NCI-H146 treated with DMSO at 0.1 percent for 48 hours (cell line): ENCODE measurements around the gene LYRM2.

Source experiments
- DNase-seq: peaks from one replicate; lab custom pipeline; 2025; ENCODE audit not compliant: unreplicated experiment; lab: John Stamatoyannopoulos, UW

Gene LYRM2

DNA sequence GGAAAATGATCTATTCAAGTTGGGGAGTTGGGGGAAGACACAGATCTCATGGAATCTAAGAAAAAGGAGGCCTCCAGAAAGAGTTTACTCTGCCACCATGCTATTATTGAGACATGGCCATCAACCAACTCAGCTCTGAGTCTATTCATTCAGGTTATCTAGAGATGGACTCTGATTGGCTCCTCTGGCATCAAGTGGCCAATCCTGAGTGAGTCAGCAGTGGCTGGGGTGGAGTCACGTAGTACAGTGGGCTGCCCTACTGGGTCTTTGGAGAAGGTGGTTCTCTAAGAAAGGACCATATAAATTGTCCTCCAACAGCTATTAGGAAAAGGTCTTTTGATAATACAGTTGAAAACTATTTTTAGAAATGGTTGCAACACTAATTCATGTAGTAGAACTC lies 42.1 kb downstream of the LYRM2 start:
- DNase-seq, result no peak

DNA sequence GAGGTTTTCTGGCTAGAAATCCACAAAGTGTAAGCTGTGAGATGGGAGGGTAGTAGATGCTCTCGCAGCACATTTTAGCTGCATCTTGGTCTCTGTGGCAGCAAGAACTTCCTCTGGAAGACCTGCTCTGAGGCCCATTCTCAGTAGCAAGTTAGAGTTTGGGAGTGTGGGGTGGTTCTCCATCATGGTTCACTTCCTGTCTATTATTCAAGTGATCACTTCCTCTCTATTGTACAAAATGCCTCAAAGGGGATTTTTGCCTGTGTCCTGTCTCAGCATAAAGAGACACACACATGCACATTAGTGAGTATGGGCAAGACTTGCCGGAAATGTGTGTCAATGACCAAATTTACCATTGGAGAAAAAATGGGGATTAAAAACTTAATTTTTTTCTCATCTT lies 42.5 kb downstream of the LYRM2 start:
- DNase-seq, result no peak

DNA sequence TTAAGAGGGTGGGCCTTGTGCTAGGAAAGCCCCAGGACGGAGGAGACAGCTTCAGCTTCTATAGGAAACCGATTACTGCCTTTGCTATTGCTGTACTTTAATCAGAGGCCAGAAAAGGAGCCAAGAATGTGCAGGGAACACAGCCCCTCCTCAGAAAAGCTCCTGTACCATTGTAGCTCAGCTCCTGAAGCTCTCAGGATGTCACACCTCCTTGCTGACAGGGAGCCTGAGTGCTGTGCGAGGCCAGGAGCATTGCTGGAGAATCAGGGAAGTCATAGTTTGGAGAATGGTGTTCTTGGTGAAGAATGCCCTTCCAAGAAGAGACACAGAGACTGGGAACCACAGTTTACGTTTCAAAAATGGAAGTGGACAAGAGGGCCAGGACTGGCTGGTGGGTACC lies 46.8 kb downstream of the LYRM2 start:
- no peak for DNase-seq

DNA sequence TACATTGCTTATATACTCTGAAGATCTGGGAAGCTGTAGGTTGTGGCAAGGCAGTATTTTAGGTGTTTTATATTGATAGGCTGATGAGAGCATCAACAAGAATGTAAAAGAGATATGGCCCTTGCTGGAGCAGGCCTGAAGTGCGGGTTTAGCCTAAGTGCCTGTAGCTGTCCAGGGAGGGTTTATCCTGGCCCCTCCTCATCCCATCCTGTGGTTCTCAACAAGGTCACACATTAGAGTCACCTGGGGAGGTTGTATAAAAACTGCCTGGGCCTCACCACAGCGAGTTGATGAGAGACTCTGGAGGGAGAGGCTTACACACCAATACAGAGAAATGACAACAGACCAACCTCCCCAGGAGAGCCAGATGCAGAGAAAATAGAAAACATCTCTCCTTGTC lies 48.4 kb downstream of the LYRM2 start:
- DNase-seq, result no peak

DNA sequence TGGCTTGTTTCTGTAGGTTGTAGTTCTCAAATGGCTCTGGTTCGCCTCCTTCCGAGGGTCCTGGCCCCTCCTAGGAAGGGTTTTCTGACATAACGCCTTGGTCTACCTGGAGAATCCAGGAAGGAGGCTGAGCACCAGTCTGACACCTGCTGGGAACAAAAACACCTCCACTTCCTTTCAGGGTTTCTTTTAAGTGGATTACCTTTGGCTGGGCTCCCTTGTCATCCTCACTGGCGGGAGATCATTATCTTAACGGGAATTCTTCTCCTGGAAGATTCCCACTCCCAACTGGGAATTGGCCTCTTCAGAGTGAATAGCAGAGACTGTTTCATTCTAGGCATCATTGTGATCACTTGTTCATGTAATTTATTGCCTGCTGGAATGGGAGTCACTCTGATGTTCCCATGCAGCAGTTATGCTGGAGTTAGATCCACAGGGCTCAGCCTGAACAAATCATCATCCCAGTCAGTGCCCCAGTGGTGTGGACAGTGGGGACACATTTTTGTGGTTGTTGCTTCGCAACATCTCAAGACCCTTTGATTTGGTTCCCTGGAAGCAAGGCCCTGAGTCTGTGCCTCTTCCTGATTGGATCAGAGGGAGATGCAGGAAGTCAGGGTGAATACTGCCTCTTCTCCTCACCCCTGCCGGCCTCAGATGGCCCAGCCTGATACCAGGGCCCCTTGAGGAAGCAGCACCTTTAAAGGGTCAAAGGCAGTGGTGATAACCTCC lies 49.1 kb downstream of the LYRM2 start:
- no peak for DNase-seq

DNA sequence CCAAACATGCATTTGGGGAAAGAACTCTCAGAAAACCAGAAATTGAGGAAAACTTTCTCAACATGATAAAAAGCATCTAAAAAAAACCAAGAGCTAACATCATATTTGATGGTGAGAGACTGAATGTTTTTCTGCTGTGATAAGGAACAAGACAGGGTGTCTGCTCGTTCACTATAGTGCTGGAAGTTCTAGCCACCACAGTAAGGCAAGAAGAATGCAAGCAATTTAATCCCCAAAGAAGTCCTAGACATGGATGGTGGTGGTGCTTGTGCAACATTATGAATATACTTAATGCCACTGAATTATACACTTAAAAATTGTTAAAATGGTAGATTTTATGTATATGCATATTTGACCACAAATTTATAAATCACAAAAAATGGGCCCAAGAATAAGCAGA lies 53.4 kb downstream of the LYRM2 start:
- no peak for DNase-seq

DNA sequence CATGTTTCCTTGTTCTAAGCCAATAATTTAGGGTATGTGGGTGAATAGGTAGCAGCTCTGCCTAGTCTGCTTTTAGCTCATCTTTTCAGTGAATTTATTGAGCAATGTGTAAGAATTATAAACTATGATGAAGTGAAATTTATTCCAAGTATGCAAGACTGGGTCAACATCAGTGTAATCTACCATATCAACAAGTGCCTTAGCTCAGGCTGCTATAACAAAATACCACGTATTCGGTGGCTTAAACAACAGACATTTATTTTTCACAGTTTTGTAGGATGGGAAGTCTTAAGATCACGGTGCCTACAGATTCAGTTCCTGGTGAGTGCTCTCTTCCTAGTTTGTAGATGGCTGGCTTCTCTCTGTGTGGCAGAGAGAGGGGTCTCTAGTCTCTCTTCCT lies 54.0 kb downstream of the LYRM2 start:
- DNase-seq, result no peak

DNA sequence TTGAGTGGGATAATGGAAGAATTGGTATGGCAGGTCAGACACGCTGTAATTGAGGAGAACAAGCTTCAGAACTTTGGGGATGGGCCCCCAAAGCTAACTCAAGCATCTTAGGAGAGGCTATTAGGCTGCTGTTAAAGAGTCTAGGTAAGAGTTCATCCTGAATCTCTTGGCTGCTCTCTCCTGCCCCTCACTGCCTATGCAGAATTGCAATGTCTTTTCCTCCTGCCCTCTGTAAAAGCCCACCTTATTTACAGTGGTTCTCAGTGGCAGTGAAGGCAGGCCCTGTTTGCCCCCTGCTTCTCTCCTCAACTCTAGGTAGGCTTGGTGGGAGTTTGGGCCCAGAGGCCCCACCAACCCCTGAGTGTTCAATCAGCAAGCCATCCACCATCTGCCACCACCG lies 55.0 kb downstream of the LYRM2 start:
- no peak for DNase-seq

DNA sequence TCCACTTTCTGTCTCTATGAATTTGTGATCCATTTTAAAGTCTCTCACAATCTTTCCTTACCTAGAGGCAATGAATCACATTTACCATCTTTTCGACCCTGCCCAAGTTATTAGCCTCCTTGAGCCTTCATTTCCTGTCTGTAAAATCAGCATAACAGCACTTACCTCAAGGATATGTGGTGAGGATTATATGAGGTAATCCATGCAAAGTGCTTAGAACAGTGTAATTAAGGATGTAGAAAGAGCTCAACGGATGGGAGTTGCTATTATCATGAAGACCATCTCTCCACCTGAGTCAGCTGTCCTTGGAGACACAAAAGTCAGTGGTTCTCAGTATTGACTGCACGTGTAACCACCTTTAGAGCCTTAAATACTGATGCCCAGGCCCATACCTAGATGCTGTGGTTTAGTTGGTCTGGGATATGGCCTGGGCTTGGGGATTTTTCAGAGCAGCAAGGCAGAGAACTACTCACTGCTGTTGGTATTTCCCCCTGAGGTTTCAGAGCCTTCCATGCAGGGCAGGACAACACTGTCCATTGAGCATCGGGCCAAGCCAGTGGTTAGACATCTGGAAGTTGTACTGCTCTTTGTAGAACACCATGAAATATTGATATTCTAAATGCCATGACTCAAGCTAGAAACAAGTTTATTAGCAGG lies 55.8 kb downstream of the LYRM2 start:
- no peak for DNase-seq

DNA sequence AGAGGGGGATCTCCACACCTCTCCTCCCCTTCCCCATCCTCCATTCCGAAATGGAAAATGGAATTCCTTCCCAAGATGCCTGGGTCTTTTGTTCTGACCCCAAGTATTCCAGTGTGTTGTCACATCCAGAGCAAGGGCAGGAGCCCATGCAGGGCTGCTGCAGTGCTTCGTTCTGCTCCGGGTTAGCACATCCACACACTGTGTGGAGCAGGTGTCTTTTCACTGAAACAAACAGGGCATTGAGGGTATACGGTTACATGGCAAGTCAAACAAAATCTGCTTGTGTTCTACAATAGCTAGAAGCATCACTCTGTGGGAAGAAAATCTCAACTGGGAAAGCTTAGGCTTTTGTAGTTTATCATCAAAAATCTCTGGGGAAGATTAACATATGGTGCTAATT lies 56.9 kb downstream of the LYRM2 start:
- peak; percentile 74 for DNase-seq

DNA sequence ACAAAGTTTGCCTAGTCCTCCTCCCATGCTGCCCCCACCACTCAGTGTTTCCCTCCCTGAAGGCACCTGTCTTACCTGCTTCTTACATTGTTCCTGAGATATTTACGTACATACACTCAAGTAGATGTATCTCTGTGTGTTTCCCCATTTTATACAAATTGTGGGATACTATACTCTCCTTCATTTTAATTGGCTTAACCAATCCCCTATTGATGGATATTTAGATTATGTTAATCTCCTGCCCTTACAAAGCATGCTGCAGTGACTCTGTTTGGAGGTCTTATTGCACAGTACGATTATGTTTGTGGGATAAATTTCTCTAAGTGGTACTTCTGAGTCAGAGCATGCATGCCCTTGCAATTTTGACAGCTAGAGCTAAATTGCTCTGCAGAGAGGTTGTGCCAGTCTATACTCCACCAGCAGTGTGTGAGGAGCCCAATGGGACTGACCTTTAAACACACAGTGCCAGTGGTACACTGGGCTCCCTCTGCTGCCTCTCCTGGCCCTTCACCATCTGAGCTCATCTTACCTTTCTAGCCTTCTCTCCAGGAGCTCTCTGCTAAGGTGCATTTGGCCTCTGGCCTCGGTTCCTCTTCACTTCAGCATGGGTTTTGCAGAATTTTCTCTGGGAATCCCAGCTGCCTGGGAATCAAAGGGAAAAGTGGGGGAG lies 57.4 kb downstream of the LYRM2 start:
- DNase-seq, result peak; percentile 45

DNA sequence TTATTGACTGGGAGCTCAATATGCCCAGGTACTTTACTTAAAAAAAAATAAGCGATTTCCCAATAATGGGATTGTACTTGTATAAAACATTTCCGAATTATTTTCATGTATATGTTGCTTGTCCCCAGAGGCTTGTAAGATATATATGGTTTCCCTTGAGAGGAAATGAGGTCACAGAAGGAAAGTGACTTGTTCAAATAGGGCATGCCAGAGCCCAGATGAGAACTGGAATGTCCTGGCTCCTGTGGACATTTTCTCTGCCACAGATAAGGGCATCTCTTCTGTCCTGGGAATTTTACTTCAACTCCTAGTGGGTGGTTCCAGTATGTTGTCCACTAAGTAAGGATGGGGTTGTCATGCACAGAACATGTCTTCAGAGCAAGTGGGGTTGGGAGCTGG lies 63.0 kb downstream of the LYRM2 start:
- no peak for DNase-seq

DNA sequence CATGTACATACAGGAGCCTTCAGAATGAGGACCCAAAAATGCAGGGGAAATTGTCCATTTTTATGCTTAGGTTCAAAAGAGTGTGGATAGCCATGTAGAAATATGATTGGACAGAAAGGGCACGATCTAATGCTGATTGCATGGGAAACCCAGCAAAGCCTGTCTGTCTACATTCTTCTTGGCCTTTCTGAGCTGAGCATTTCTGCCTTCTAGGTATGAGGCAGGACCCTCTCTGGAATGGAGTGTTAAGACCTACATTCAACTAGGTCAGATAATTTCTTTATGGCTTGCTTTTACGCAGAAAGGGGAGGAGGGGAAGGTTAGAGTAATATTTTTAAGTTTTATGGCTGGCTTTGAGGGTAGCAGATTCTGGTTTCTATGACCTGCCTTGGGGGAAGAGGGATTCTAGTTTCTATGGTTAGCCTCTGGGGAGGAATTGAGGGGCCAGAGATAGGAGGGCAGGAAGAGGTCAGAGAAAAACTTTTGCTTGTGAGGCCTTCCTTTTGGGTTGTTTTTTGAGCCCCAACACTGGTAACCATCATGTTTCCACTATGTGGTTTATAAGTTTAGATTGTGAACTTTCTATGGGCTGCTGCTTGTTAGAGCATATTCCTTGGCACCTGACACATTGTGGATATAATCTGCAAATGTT lies 63.5 kb downstream of the LYRM2 start:
- DNase-seq, result no peak

DNA sequence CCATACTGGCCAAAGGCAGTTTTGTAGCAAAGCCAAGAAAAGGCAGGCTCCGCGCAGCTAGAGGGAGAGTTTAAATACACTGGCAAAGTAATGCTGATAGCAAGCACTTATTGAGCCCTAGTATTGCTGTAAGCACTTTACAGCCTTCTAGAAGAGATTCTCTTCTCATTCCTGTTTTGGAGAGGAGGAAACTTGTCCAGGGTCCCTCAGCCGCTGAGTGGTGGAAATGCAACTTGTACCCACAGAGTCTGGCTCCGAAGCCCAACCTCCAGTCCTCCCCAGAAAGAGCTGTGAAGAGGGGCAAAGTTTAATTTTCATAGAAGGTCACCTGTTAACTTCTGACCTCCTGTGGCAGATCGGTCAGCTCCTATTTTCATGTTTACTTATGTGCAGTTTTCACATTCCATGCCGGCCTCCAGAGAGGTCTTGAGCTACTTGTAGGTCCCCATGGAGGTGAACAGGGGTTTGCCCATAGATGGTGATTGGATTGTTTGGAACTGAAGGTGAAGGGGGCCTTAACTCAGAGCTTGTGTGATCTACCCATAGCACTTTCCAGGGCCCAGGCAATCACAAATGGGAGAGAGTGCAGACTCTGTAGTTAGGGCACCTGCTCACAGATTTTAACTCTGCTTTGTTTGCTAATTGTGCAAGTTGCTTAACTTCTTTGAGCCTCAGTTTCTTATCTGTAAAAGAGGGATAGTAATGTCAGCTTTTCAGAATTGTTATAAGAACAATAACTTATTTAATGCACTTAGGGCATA lies 70.7 kb downstream of the LYRM2 start:
- no peak for DNase-seq

DNA sequence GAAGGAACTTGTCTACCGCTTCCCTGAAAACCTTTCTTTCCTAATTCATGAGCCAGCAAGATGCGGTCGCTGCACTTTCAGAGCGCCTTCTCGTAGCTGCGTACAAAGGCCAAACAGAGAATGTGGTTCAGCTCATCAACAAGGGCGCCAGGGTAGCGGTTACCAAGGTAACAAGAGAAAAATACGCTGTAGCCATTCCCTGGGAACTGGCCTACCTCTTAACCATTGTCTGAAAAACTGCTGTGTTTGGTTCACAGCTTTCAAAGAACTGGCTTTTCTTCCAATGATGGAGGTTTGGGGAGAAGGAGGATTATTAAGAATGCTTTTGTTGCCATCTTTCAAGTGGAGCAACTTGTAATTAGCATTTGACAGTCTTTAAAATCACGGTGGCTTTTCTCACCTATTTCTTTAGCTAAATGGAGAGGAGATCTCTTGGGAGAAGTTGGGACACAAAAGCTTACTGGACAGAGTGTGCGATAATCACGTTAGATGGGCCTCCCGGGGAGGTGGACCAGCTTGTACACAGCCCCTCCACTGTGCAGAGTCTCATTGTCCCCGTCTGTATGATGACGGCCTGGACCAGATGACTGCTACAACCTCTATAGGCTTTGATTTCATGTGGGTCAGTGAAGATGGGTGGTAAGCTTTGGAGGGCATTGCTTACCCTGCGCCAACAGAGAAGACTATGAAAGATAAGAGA lies 71.5 kb downstream of the LYRM2 start:
- no peak for DNase-seq

DNA sequence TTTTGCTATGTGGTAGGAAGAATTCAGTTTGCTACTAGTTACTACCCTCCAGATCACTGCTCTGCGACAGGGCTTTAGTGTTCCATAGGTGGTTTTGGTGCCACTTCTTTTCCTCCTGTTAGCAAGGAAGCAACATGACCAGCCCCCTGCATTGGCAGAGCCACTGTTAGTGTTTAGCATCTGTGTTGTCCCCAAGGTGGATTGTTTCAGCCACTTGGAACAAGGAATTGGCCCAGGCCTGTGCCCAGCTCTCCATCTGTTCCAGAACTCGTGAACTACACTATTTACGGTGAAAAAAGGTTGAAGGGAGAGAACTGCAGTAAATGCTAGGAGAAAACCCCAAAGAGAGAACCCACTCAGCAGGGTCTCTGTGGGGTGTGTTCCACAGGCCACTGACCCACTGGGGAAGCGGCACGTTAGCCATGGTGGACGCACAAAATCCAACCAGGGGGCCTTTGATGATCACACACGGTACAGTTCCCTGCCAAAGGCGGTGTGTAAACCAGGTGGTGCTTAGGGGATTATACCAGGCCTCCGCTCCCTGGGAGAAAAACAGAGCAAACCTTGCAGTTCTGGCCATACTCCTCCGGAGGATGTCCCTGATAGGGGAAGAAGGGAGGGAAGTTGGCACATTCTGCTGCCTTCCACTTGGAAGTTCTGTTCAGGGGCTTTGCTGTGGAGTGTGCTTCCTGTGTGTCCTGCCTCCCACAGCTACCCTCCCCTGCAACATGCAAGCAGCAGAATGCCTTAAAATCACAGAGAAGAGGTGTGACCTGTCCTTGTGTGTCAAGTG lies 72.3 kb downstream of the LYRM2 start:
- DNase-seq, result no peak

DNA sequence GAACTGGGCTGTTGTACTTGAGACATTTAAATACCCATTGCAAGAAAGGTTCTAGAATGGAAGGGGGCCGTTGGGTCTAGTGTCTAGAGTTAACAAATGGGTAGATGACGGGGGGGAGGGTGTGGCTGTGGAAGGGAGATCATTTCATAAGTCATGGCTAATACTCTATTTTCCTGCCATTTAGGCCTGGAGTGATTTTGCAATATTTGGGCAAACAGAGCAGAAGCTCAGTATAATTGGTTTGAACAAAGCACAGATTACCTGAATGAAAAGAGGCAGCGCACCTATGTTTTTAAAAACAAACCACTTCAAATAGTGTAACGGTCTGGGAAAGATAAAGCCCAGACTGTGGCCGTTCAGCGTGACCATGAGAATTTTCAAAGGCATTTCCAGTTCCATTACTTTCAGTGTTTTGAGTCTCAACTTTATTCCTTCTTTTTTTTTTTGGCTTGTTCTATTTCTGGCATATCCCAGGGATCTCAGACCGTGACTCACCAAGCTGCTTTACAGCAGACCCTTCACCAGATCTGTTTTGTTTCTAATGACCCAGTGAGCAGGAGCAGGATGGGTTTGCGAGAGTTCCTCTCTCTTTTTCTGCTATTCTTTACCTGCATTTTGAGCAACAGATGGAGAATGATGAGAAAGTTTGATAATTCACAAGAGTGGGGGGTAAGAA lies 73.7 kb downstream of the LYRM2 start:
- peak; percentile 38 for DNase-seq

DNA sequence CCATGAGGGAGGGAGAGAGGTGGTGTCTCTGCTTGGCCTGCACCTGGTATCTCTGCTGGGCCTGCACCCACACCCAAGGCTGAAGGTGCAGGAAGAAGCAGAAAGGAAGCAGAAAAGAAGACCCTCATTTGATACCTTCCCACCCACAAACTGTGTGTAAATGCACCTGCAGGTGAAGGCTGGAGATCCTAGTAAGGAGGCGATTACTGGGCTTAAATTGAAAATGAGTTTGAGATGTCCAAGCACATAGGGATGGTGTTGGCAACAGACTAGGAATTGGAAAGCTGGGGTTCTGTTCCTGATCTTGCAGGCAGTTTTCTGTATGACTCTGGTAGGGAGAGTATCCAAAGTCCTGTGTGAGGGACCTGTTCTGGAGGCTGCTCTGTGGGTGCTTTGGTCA lies 74.7 kb downstream of the LYRM2 start:
- DNase-seq, result no peak
